Chondrocyte (in vitro differentiated cells): ENCODE data around the gene MAML2. TPM values are rescaled to one million over a fixed set of nuclear protein-coding genes. Genes with fewer than 3 reads are reported as not detected.

Experiments
- DNase-seq: peaks from one replicate; pipeline ENCODE4 v3.0.0; 2021; ENCODE audit warnings: mixed read lengths, low spot score
- H3K27ac Mint-ChIP-seq: one replicate; pipeline ENCODE4 v1.8.0; 2021; ENCODE audit warnings: mild to moderate bottlenecking, moderate library complexity, mixed read lengths; ENCODE audit not compliant: unreplicated experiment
- H3K27me3 Mint-ChIP-seq: 2 replicates; pipeline ENCODE4 v1.8.0; 2021; ENCODE audit warnings: low read depth, mixed read lengths
- H3K36me3 Mint-ChIP-seq: 2 replicates; pipeline ENCODE4 v1.8.0; 2021; ENCODE audit warnings: low read depth, mixed read lengths
- H3K4me1 Mint-ChIP-seq: 2 replicates; pipeline ENCODE4 v1.8.0; 2021; ENCODE audit warnings: low read depth, mild to moderate bottlenecking, mixed read lengths
- H3K4me3 Mint-ChIP-seq: one replicate; pipeline ENCODE4 v1.8.0; 2021; ENCODE audit warnings: mild to moderate bottlenecking, moderate library complexity, mixed read lengths; ENCODE audit not compliant: unreplicated experiment
- H3K9me3 Mint-ChIP-seq: 2 replicates; pipeline ENCODE4 v1.8.0; 2021; ENCODE audit warnings: low read depth, mixed read lengths
- CTCF ChIP-seq: fragments of 200-600 bp; sonication (generic); IDR thresholded peaks from 2 replicates; pipeline ENCODE4 v1.5.0; 2021; ENCODE audit warnings: antibody characterized with exemption, mild to moderate bottlenecking, moderate library complexity
- total RNA-seq: library from RNA; stranded (reverse); gene quantifications from 3 replicates; pipeline ENCODE4 v1.2.1, GENCODE V29; 2021

Gene MAML2
- total RNA-seq, 1 donor from 2014 or later = 19.0 TPM

GRCh38 chr11:96257036-96257435 is 86.0 kb downstream of the MAML2 start:
- no peak for DNase-seq
- H3K27ac Mint-ChIP-seq = peak overlapping the region; percentile 78
- peaks cover 3% of the 10 kb centered on the region for H3K36me3 Mint-ChIP-seq
- no peaks in the 10 kb centered on the region for H3K27me3 Mint-ChIP-seq
- no peaks in the 10 kb centered on the region for H3K9me3 Mint-ChIP-seq
- H3K4me3 Mint-ChIP-seq = no peak overlapping the region
- TF ChIP-seq CTCF = no peak
- peaks cover 70% of the 10 kb centered on the region for H3K4me1 Mint-ChIP-seq

GRCh38 chr11:96256215-96257011 is 86.6 kb downstream of the MAML2 start:
- H3K9me3 Mint-ChIP-seq = no peaks in the 10 kb centered on the region
- no peak for DNase-seq
- peaks cover 70% of the 10 kb centered on the region for H3K4me1 Mint-ChIP-seq
- H3K27ac Mint-ChIP-seq = peak overlapping the region; percentile 78
- no peak overlapping the region for H3K4me3 Mint-ChIP-seq
- no peaks in the 10 kb centered on the region for H3K27me3 Mint-ChIP-seq
- H3K36me3 Mint-ChIP-seq = peaks cover 4% of the 10 kb centered on the region
- no peak for TF ChIP-seq CTCF

- H3K4me1 Mint-ChIP-seq = peaks cover 62% of the 10 kb centered on the region
- peak overlapping the region; percentile 5 for H3K27ac Mint-ChIP-seq
These were observed 88.1 kb downstream of the MAML2 start for GRCh38 chr11:96254854-96255253.

GRCh38 chr11:96254087-96254486 is 88.9 kb downstream of the MAML2 start:
- Mint-ChIP-seq H3K36me3 (peaks cover 4% of the 10 kb centered on the region), H3K9me3 (no peaks in the 10 kb centered on the region), H3K4me3 (peak overlapping the region; percentile 54), H3K4me1 (peaks cover 54% of the 10 kb centered on the region), H3K27ac (peak overlapping the region; percentile 72), H3K27me3 (no peaks in the 10 kb centered on the region)
- TF ChIP-seq CTCF = no peak
- DNase-seq = no peak

More at GRCh38 chr11:96254854-96255253, 88.1 kb downstream of the MAML2 start:
- Mint-ChIP-seq H3K9me3 (no peaks in the 10 kb centered on the region), H3K36me3 (peaks cover 4% of the 10 kb centered on the region), H3K27me3 (no peaks in the 10 kb centered on the region), H3K4me3 (no peak overlapping the region)
- no peak for TF ChIP-seq CTCF
- no peak for DNase-seq

- Mint-ChIP-seq H3K27ac (peak overlapping the region; percentile 93), H3K27me3 (no peaks in the 10 kb centered on the region), H3K36me3 (no peaks in the 10 kb centered on the region), H3K4me3 (peak overlapping the region; percentile 48), H3K4me1 (peaks cover 39% of the 10 kb centered on the region), H3K9me3 (no peaks in the 10 kb centered on the region)
- no peak for DNase-seq
- no peak for TF ChIP-seq CTCF
These were observed 96.1 kb downstream of the MAML2 start for GRCh38 chr11:96246718-96247552.
